Endometrial microvascular endothelial cells (primary cell): ENCODE results near the gene NDUFB8. TPM values are rescaled to one million over a fixed set of nuclear protein-coding genes. Genes with fewer than 3 reads are reported as not detected.

Experiments
- in situ Hi-C: cut with HindIII; loops from 2 replicates; pipeline ENCODE4 v1.10.0; 2017; ENCODE audit warnings: low sequenced_read_pairs, low pct_unique_long_range_greater_than_20kb; ENCODE audit errors: inconsistent ontology term
- total RNA-seq: library from RNA; depleted of rRNA; stranded (reverse); fragments of >200 nt; gene quantifications from one replicate; pipeline ENCODE4 v1.2.3, GENCODE V29; 2015; ENCODE audit errors: inconsistent ontology term

The NDUFB8 gene
- total RNA-seq, 1 donor from 2014 or later, result 187 TPM

- in situ Hi-C loops, result no loop called here
These were observed 18.9 kb downstream of the NDUFB8 start for GRCh38 chr10:100510533-100511308.

GRCh38 chr10:100509241-100509840 is 20.3 kb downstream of the NDUFB8 start:
- in situ Hi-C loops, result no loop called here

GRCh38 chr10:100508691-100509150 is 20.9 kb downstream of the NDUFB8 start:
- in situ Hi-C loops, result no loop called here

- in situ Hi-C loops, result no loop called here
These were observed 21.4 kb downstream of the NDUFB8 start for GRCh38 chr10:100508266-100508665.

GRCh38 chr10:100507357-100507732 is 22.3 kb downstream of the NDUFB8 start:
- in situ Hi-C loops, result no loop called here

GRCh38 chr10:100506596-100507356 is 22.9 kb downstream of the NDUFB8 start:
- in situ Hi-C loops, result no loop called here

GRCh38 chr10:100505164-100505563 is 24.5 kb downstream of the NDUFB8 start:
- in situ Hi-C loops, result no loop called here

- in situ Hi-C loops, result no loop called here
These were observed 25.6 kb downstream of the NDUFB8 start for GRCh38 chr10:100504096-100504495.

- in situ Hi-C loops, result no loop called here
These were observed 26.7 kb downstream of the NDUFB8 start for GRCh38 chr10:100502926-100503494.

- in situ Hi-C loops, result no loop called here
These were observed 28.2 kb downstream of the NDUFB8 start for GRCh38 chr10:100501423-100501822.

GRCh38 chr10:100498059-100498458 is 31.6 kb downstream of the NDUFB8 start:
- in situ Hi-C loops, result no loop called here

GRCh38 chr10:100496567-100496966 is 33.1 kb downstream of the NDUFB8 start:
- in situ Hi-C loops, result no loop called here

GRCh38 chr10:100490531-100490930 is 39.1 kb downstream of the NDUFB8 start:
- in situ Hi-C loops, result no loop called here

GRCh38 chr10:100489396-100489795 is 40.3 kb downstream of the NDUFB8 start:
- in situ Hi-C loops, result no loop called here

- in situ Hi-C loops, result no loop called here
These were observed 42.1 kb downstream of the NDUFB8 start for GRCh38 chr10:100487529-100487928.

GRCh38 chr10:100485801-100486495 is 43.7 kb downstream of the NDUFB8 start:
- in situ Hi-C loops, result no loop called here

GRCh38 chr10:100485366-100485765 is 44.3 kb downstream of the NDUFB8 start:
- in situ Hi-C loops, result no loop called here

GRCh38 chr10:100483876-100484666 is 45.6 kb downstream of the NDUFB8 start:
- in situ Hi-C loops, result no loop called here
